GM21786 (cell line): ENCODE results near the gene PRR19.

Experiments used
- ATAC-seq: cut with Tn5 transposase; IDR thresholded peaks from one replicate; pipeline ENCODE4 v1.9.1; 2021; ENCODE audit not compliant: unreplicated experiment

PRR19 gene

GRCh38 chr19:42283188-42284065 lies 18.5 kb upstream of the PRR19 start:
- peak; percentile 38 for ATAC-seq

- ATAC-seq = peak; percentile 10
These were observed 17.8 kb upstream of the PRR19 start for GRCh38 chr19:42284066-42284501.

GRCh38 chr19:42284591-42285341 lies 17.2 kb upstream of the PRR19 start:
- ATAC-seq = no peak

GRCh38 chr19:42285541-42285941 lies 16.4 kb upstream of the PRR19 start:
- ATAC-seq = no peak

GRCh38 chr19:42285988-42286348 lies 16.0 kb upstream of the PRR19 start:
- no peak for ATAC-seq

- ATAC-seq = no peak
These were observed 15.4 kb upstream of the PRR19 start for GRCh38 chr19:42286349-42287016.

- no peak for ATAC-seq
These were observed 14.7 kb upstream of the PRR19 start for GRCh38 chr19:42287017-42287826.

DNA sequence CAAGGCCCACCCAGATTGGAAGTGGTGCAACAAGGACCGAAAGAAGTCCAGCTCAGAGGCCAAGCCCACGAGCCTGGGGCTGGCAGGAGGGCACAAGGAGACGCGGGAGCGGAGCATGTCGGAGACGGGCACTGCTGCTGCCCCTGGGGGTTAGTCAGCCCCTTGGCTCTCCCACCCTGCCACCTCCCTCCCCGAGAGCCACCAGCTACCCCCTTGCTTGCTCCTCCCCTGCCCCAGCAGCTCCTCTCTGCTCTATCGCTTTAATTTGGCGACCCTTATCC lies 14.2 kb upstream of the PRR19 start:
- ATAC-seq = no peak

- ATAC-seq = no peak
These were observed 13.5 kb upstream of the PRR19 start for GRCh38 chr19:42288387-42288786.

- ATAC-seq = no peak
These were observed 12.9 kb upstream of the PRR19 start for GRCh38 chr19:42288881-42289555.

GRCh38 chr19:42289556-42290041 lies 12.3 kb upstream of the PRR19 start:
- ATAC-seq = no peak

DNA sequence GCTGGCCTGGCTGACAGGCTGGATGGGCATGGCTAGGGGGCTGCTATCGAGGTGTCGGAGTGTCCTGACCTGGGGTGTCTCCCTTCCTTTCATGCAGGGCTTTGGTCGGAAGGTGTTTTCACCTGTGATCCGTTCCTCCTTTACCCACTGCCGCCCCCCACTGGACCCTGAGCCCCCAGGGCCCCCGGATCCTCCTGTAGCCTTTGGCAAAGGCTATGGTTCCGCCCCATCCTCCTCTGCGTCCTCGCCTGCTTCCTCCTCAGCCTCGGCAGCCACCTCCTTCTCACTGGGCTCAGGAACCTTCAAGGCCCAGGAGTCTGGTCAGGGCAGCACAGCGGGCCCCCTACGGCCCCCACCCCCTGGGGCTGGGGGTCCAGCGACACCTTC lies 11.8 kb upstream of the PRR19 start:
- ATAC-seq = no peak

DNA sequence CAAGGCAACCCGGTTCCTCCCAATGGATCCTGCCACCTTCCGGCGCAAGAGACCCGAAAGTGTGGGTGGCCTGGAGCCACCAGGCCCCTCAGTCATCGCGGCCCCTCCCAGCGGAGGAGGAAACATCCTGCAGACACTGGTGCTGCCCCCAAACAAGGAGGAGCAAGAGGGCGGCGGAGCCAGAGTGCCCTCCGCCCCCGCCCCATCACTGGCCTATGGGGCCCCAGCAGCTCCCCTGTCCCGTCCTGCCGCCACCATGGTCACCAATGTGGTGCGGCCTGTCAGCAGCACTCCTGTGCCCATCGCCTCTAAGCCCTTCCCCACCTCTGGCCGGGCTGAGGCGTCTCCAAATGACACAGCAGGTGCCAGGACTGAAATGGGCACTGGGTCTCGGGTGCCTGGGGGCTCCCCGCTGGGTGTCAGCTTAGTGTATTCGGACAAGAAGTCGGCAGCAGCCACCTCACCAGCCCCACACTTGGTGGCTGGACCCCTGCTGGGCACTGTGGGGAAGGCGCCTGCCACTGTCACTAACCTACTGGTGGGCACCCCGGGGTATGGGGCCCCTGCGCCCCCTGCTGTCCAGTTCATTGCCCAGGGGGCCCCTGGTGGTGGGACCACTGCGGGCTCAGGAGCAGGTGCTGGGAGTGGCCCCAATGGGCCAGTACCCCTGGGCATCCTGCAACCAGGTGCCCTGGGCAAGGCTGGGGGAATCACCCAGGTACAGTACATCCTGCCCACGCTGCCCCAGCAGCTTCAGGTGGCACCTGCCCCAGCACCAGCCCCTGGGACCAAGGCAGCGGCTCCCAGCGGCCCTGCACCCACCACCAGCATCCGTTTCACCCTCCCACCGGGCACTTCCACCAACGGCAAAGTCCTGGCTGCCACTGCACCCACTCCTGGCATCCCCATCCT lies 11.2 kb upstream of the PRR19 start:
- ATAC-seq = no peak

GRCh38 chr19:42291435-42291810 lies 10.5 kb upstream of the PRR19 start:
- no peak for ATAC-seq

DNA sequence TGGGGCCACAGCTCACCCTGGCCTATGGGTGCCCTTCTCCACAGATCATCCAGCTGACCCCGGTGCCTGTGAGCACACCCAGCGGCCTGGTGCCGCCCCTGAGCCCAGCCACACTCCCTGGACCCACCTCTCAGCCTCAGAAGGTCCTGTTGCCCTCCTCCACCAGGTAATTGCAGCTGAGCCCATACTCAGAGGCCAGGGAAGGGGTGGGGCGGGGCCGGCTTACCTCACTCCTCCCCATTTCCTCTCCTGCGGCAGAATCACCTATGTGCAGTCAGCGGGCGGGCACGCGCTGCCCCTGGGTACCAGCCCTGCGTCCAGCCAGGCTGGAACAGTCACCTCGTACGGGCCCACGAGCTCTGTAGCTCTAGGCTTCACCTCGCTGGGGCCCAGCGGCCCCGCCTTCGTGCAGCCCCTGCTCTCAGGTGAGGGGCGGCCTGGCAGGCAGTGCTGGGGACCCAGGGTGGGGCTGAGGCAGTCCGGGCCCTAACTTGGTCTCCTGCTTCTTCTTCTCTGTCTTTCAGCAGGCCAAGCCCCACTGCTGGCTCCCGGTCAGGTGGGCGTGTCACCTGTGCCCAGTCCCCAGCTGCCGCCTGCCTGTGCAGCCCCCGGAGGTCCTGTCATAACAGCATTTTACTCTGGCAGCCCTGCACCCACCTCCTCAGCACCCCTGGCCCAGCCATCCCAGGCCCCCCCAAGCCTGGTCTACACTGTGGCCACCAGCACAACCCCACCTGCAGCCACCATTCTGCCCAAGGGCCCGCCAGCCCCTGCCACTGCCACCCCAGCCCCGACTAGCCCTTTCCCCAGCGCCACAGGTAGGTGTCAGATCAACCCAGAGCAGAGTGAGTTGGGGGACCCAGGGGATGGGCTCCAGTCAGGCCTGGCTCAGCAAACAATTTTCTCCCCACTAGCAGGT lies 9.6 kb upstream of the PRR19 start:
- ATAC-seq = no peak

- ATAC-seq = no peak
These were observed 9.0 kb upstream of the PRR19 start for GRCh38 chr19:42292963-42293362.

DNA sequence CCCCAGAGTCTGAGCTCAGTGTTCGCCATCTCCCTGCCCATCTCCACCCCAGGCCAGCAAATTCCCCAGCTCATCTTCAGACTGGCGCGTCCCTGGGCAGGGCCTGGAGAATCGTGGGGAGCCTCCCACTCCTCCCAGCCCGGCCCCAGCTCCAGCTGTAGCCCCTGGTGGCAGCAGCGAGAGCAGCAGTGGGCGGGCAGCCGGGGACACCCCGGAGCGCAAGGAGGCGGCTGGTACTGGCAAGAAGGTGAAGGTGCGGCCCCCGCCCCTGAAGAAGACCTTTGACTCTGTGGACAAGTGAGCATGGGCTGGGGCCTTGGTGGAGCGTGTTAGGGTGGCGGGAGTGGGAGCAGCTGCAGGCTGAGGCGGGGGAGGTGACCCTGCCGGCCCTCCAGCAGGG lies 8.4 kb upstream of the PRR19 start:
- no peak for ATAC-seq

- no peak for ATAC-seq
These were observed 8.0 kb upstream of the PRR19 start for GRCh38 chr19:42293948-42294347.
